Pancreas (tissue), 10 donors: ENCODE data around the gene CFAP97. TPM values are rescaled to one million over a fixed set of nuclear protein-coding genes. Genes with fewer than 3 reads are reported as not detected.
A peak's percentile ranks its signal among the peaks of the same experiment; 100 is the strongest.
"Not testable (repeated sequence)": the region's sequence is repeated elsewhere in the genome, so short reads cannot be mapped to it uniquely, and the experiment has no call there.

Source experiments
- ATAC-seq, 4 donors: fragments of 200-7000 bp; cut with Tn5 transposase; one replicate each; pipeline versions ENCODE4 v1.8.0 to v1.9.1; 2020; ENCODE audit warnings: mild to moderate bottlenecking in 4 of 4, moderate library complexity in 4 of 4
- DNase-seq, 6 donors: peaks; one replicate each; pipeline ENCODE4 v3.0.0-alpha.2; 2020
- FAIRE-seq: peaks from 2 replicates; lab custom pipeline; 2012; peaks lifted over from hg19 to GRCh38; lab: Jason Lieb, UNC
- H3K27ac ChIP-seq, 4 donors: fragments of 200-600 bp; sonication (generic); 1 replicate in 3 of 4; 2 replicates in 1 of 4; pipeline versions ENCODE4 v1.5.0 to v1.8.0; 2020
- H3K27me3 ChIP-seq, 4 donors: fragments of 200-600 bp; one replicate each; pipeline ENCODE4 v1.8.0; 2021
- H3K36me3 ChIP-seq, 3 donors: fragments of 200-600 bp; sonication (generic) in 1 of 3; one replicate each; pipeline versions ENCODE4 v1.5.0 to v1.8.0; 2020 to 2021
- H3K4me1 ChIP-seq, 3 donors: fragments of 200-600 bp; one replicate each; pipeline ENCODE4 v1.8.0; 2021
- H3K4me3 ChIP-seq, 4 donors: fragments of 200-600 bp; sonication (generic) in 2 of 4; one replicate each; pipeline versions ENCODE4 v1.5.0 to v1.8.0; 2020 to 2021
- H3K9me3 ChIP-seq, 4 donors: fragments of 200-600 bp; one replicate each; pipeline ENCODE4 v1.8.0; 2021
- WGBS, 2 donors: extraction: QIAGEN DNeasy Blood & Tissue Kit; methylation state at CpG; one replicate each; pipeline ENCODE4 v1.1.7; 2013; 5-methylcytosine and 5-hydroxymethylcytosine counted together
- intact Hi-C, 3 donors: fragments of 100-400 bp; cut with DNase I; formaldehyde crosslinking; loops; one replicate each; pipeline versions ENCODE4 v1.11.1 to v1.14.2; 2022
- polyA plus RNA-seq, 2 donors: library from polyadenylated mRNA; stranded (reverse); fragments of 200-250 nt; gene quantifications; one replicate each; pipeline ENCODE4 v1.2.3, GENCODE V29; 2013
- total RNA-seq, 6 donors: library from RNA; stranded (reverse); fragmentation: NEBNext Ultra II Directional in 4 of 6; extraction: Animal tissue kit (Norgen Biotek cat#: 25700) in 4 of 6; gene quantifications; one replicate each; pipeline versions ENCODE4 v1.2.1 to v1.2.4, GENCODE V29; 2021 to 2023
- TF ChIP-seq, protein P1 (sequence below), 4 donors: fragments of 200-600 bp; sonication (generic) in 3 of 4; IDR thresholded peaks; one replicate each; pipeline versions ENCODE4 v1.5.0 to v1.8.0; 2021; ENCODE audit warnings: antibody characterized with exemption in 4 of 4
- donor health status: healthy with polysubstance abuse.
- donor health status: DM: no; HTN: no; CAD: no; lungs with moderate emphysema.
- donor health status: DM: no; HTN: no; CAD: no.
- donor health status: control.
- donor health status: control.
- donor health status: Bipolar disorder and iron deficiency.
- donor health status: DM: yes; HTN: yes; CAD: no.
- donor health status: DM: no; HTN: no; CAD: no.
- donor health status: DM: no; HTN: no; CAD: no.
- donor health status: DM: yes; HTN: yes; CAD: no.

Gene CFAP97
- total and polyA plus RNA-seq, 8 donors: 3.4 to 19.2 (median 14.4) TPM

DNA sequence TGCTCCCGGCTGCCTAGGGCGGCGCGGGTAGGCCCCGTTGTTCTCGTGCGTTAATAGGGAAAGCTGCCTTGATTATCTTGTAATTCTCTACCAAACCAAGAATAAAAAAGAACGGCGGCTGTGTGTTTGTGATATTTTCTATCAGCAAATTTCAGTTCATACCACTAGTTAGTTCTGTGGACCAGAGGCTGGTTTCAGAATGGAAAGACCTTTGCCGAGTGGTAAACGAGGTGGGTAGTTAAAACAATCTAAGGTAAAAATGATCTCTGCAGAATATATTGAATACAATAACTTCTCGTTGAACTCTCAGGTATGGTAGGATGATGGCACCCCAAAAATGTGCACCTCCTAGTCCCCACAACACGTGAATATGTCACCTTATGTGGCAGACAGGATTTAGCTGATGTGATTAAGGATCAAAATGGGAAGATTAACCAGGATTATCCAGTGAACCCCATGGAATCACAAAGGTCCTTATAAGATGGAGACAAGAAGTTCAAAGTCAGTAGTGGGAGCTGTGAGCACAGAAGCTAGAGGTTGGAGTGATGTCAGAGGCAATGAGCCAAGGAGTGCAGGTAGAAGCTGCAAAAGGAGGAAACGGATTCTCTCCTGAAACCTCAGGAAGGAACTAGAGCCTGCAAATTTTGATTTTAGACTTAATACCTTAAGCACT lies 574 bp upstream of the CFAP97 start:
- Histone ChIP-seq H3K27me3 (no peaks in the 10 kb centered on the region), H3K4me3 (peak overlapping the region; percentile 74 to 79 (median 78)), H3K9me3 (no peaks in the 10 kb centered on the region), H3K27ac (peak overlapping the region; percentile 31 to 98 (median 97)), H3K36me3 (no peaks in the 10 kb centered on the region), H3K4me1 (peaks cover 12 to 25% (median 13%) of the 10 kb centered on the region in 3 donors)
- intact Hi-C loops: no loop called here
- TF ChIP-seq, protein P1, sequence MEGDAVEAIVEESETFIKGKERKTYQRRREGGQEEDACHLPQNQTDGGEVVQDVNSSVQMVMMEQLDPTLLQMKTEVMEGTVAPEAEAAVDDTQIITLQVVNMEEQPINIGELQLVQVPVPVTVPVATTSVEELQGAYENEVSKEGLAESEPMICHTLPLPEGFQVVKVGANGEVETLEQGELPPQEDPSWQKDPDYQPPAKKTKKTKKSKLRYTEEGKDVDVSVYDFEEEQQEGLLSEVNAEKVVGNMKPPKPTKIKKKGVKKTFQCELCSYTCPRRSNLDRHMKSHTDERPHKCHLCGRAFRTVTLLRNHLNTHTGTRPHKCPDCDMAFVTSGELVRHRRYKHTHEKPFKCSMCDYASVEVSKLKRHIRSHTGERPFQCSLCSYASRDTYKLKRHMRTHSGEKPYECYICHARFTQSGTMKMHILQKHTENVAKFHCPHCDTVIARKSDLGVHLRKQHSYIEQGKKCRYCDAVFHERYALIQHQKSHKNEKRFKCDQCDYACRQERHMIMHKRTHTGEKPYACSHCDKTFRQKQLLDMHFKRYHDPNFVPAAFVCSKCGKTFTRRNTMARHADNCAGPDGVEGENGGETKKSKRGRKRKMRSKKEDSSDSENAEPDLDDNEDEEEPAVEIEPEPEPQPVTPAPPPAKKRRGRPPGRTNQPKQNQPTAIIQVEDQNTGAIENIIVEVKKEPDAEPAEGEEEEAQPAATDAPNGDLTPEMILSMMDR (IDR thresholded peaks at IDR 0.05): no peak
- no peak for FAIRE-seq
- no peak for DNase-seq
- 2 to 3% methylated on average over 14 of the region's 14 CpGs for WGBS, 2 donors
- ATAC-seq: no peak

DNA sequence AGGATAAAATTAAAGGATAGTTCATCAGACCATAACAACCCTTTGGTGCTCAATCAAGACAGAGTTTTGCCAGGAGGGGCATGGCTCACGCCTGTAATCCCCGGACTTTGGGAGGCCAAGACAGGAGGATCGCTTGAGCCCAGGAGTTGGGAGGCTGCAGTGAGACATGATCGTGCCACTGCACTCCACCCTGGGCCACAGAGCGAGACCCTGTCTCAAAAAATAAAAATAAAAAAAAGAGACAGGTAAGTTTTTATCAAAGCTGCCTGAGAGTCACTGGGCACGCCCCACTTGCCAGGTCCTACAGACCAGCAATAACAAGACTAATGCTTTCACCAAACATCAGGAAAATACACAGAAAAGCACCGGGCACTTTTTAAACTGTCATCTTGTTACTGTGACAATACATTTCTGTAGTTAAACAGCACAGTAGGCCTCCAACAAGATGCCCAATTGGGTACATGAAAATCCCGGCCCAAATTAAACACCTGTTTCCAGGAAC lies 765 bp downstream of the CFAP97 start:
- ATAC-seq (peak; percentile 1 to 21 (median 7)), DNase-seq (no peak), FAIRE-seq (no peak)
- Histone ChIP-seq H3K27me3 (no peaks in the 10 kb centered on the region), H3K9me3 (no peaks in the 10 kb centered on the region), H3K4me3 (peak overlapping the region; percentile 74 to 79 (median 78)), H3K36me3 (no peaks in the 10 kb centered on the region), H3K27ac (peak overlapping the region; percentile 94 to 98 (median 97)), H3K4me1 (peaks cover 12 to 21% (median 13%) of the 10 kb centered on the region in 3 donors)
- intact Hi-C loops: no loop called here
- TF ChIP-seq, protein P1 (IDR thresholded peaks at IDR 0.05): no peak
- 60 to 62% methylated on average over 8 of the region's 8 CpGs for WGBS, 2 donors

DNA sequence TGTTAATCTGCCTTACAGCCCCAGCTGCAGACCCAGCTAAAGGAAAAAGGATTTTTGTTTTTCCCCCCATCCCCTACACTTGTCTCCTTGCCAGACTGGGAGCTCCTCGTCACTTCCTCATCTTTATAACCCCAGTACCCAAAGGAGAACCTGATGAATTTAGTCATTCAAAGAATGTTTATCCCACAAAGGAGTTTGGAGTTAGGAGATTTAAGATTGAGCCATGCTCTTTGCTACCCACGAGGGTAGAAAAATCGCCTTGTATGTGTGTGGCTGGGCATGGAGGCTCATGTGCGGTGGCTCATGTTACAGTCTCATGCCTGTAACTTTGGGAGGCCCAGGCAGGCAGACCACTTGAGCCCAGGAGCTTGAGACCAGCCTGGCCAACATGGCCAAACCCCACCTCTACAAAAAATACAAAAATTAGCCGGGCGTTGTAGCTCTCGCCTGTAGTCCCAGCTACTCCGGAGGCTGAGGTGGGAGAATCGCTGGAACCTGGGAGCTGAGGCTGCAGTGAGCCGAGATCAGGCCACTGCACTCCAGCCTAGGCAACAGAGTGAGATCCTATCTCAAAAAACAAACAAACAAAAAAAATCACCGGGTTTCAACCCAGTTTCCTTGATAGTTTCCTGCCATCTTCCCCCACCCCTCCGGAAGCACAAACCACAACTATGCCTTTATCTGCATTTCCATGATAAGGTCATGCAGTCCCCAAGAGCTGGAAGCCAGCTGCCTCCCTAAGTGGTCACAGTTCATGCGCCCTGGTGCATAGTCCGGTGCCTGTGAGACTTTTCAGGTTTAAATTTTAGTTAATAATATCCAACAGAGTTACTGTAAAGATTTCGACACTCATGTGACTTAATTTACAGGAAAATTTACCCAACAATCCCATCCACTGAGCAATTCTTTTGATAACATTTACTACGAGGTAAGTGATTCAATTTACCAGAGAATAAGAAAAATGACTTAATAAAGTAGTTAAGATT lies 1.5 kb downstream of the CFAP97 start:
- TF ChIP-seq, protein P1 (IDR thresholded peaks at IDR 0.05): no peak
- intact Hi-C loops: no loop called here
- 54 to 56% methylated on average over 16 of the region's 16 CpGs for whole genome bisulfite sequencing, 2 donors
- no peak for DNase-seq
- peaks cover 12 to 21% (median 13%) of the 10 kb centered on the region in 3 donors for H3K4me1 ChIP-seq
- no peak for FAIRE-seq
- H3K36me3 ChIP-seq: no peaks in the 10 kb centered on the region
- peak in 1 of 4 donors; percentile 29 for ATAC-seq
- H3K9me3 ChIP-seq: no peaks in the 10 kb centered on the region
- no peaks in the 10 kb centered on the region for H3K27me3 ChIP-seq
- H3K27ac ChIP-seq: peak overlapping the region in 2 of 4 donors; percentile 98
- peak overlapping the region in 1 of 4 donors; percentile 78 for H3K4me3 ChIP-seq

DNA sequence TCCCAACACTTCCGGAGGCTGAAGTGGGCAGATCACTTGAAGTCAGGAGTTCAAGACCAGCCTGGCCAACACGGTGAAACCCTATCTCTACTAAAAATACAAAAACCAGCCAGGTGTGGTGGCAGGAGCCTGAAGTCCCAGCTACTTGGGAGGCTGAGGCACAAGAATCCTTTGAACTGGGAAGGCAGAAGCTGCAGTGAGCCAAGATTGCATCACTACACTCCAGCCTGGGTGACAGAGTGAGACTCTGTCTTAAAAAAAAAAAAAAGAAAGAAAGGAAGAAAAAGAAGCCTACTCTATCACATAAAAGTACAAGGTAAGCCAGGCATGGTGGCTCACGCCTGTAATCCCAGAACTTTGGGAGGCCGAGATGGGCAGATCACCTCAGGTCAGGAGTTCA lies 5.6 kb downstream of the CFAP97 start:
- H3K9me3 ChIP-seq, DNase-seq, H3K4me3 ChIP-seq, FAIRE-seq, H3K27me3 ChIP-seq, H3K36me3 ChIP-seq, intact Hi-C loops, H3K27ac ChIP-seq, ATAC-seq: not testable (repeated sequence)
- peaks cover 6 to 16% (median 6%) of the 10 kb centered on the region in 3 donors for H3K4me1 ChIP-seq
- 96 to 100% methylated on average over 4 of the region's 4 CpGs for WGBS, 2 donors

DNA sequence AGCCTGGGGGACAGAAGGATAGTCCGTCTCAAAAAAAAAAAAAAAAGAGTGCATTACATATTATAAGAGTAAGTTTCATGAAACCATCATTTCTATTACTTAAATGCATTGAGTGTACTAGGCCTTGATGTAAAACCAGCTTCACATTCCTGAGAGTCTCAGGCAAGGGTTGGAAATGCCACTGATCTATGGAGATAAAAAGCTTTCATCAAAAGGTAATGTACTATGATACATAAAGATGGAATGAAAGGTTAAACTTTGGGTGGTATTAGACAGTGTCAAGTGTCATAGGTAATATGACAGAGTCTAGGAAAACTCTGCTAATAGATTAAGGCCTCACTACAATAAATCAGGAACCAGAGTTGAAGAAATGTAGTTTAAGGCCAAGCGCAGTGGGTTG lies 7.4 kb downstream of the CFAP97 start:
- H3K4me1 ChIP-seq: peaks cover 0 to 5% (median 2%) of the 10 kb centered on the region in 3 donors
- DNase-seq (no peak), ATAC-seq (no peak), FAIRE-seq (no peak)
- no peak overlapping the region for H3K27ac ChIP-seq
- intact Hi-C loops: no loop called here
- WGBS, 2 donors: 96 to 98% methylated on average over 2 of the region's 2 CpGs
- H3K36me3 ChIP-seq: no peaks in the 10 kb centered on the region
- TF ChIP-seq, protein P1 (IDR thresholded peaks at IDR 0.05): no peak
- H3K4me3 ChIP-seq: no peak overlapping the region
- H3K27me3 ChIP-seq: no peaks in the 10 kb centered on the region
- no peaks in the 10 kb centered on the region for H3K9me3 ChIP-seq
